Nephron (organoid): ENCODE measurements around the gene KIAA1671.

Experiments used
- H3K27ac Mint-ChIP-seq, 3 experiments: 2 replicates each; pipeline ENCODE4 v1.8.0; 2020; ENCODE audit warnings: mixed read lengths in 3 of 3, mild to moderate bottlenecking in 2 of 3, moderate library complexity in 1 of 3
- H3K27me3 Mint-ChIP-seq: 2 replicates; pipeline ENCODE4 v1.8.0; 2021; ENCODE audit warnings: low read depth, mild to moderate bottlenecking, moderate library complexity, mixed read lengths
- H3K36me3 Mint-ChIP-seq: 2 replicates; pipeline ENCODE4 v1.8.0; 2020; ENCODE audit warnings: low read depth, mixed read lengths
- H3K4me1 Mint-ChIP-seq: 2 replicates; pipeline ENCODE4 v1.8.0; 2020; ENCODE audit warnings: mixed read lengths
- H3K4me3 Mint-ChIP-seq, 3 experiments: 2 replicates each; pipeline ENCODE4 v1.8.0; 2020; ENCODE audit warnings: mild to moderate bottlenecking in 3 of 3, mixed read lengths in 3 of 3, moderate library complexity in 2 of 3
- H3K9me3 Mint-ChIP-seq: 2 replicates; pipeline ENCODE4 v1.8.0; 2020; ENCODE audit warnings: mixed read lengths
- CTCF ChIP-seq, 3 experiments: fragments of 200-600 bp; sonication (generic); IDR thresholded peaks; one replicate each; pipeline ENCODE4 v1.5.0; 2021; ENCODE audit warnings: antibody characterized with exemption in 3 of 3; ENCODE audit not compliant: unreplicated experiment in 3 of 3

Gene KIAA1671

GRCh38 chr22:24981066-24981465 lies 28.6 kb downstream of the KIAA1671 start:
- TF ChIP-seq CTCF (IDR thresholded peaks at IDR 0.05; ENCODE audit: unreplicated experiment in 3 of 3), result no peak
- Mint-ChIP-seq H3K27me3 (peaks cover 8% of the 10 kb centered on the region), H3K27ac (peak overlapping the region in 1 of 3 experiments; percentile 52), H3K4me3 (no peak overlapping the region), H3K9me3 (no peaks in the 10 kb centered on the region), H3K36me3 (peaks cover 6% of the 10 kb centered on the region), H3K4me1 (peaks cover 28% of the 10 kb centered on the region)

DNA sequence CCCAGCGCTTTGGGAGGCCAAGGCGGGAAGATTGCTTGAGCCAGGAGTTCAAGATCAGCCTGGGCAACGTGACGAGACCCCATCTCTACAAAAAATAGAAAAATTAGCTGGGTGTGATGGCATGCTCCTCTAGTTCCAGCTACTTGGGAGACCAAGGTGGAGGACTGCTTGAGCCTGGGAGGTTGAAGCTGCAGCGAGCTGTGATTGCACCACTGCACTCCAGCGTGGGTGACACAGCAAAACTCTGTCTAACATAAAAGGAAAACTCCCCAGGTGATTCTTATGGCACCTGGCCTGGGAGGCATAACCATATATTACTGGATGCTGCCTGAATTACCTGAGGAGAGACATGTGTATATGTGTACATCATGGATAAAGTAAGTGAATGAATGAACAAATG lies 29.1 kb downstream of the KIAA1671 start:
- Mint-ChIP-seq H3K27ac (no peak overlapping the region), H3K4me1 (peaks cover 24% of the 10 kb centered on the region), H3K9me3 (no peaks in the 10 kb centered on the region), H3K36me3 (peaks cover 6% of the 10 kb centered on the region), H3K27me3 (peaks cover 8% of the 10 kb centered on the region), H3K4me3 (no peak overlapping the region)
- TF ChIP-seq CTCF (IDR thresholded peaks at IDR 0.05; ENCODE audit: unreplicated experiment in 3 of 3), result no peak

GRCh38 chr22:24982301-24983056 lies 30.0 kb downstream of the KIAA1671 start:
- Mint-ChIP-seq H3K9me3 (no peaks in the 10 kb centered on the region), H3K4me3 (no peak overlapping the region), H3K27me3 (peaks cover 8% of the 10 kb centered on the region), H3K4me1 (peaks cover 16% of the 10 kb centered on the region), H3K27ac (peak overlapping the region in 1 of 3 experiments; percentile 32), H3K36me3 (peaks cover 6% of the 10 kb centered on the region)
- no peak for TF ChIP-seq CTCF (IDR thresholded peaks at IDR 0.05; ENCODE audit: unreplicated experiment in 3 of 3)

DNA sequence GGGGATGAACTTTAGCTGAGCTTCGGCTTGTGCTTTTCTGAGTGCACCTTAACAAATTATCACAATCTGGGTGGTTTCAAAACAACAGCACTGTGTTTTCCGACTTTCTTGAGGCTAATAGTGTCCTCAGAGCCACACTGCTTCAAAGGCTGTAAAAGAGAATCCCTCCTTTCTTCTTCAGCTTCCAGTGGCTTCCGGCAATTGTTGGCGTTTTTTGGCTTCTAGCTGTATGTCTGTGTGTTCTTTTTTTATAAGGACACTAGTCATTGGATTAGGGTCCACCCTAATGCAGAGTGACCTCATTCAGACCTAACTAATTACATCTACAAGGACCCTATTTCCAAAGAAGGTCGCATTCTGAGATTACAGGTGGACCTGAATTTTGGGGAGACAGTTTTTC lies 30.6 kb downstream of the KIAA1671 start:
- no peak for TF ChIP-seq CTCF (IDR thresholded peaks at IDR 0.05; ENCODE audit: unreplicated experiment in 3 of 3)
- Mint-ChIP-seq H3K4me1 (peaks cover 9% of the 10 kb centered on the region), H3K36me3 (peaks cover 6% of the 10 kb centered on the region), H3K27me3 (peaks cover 4% of the 10 kb centered on the region), H3K9me3 (no peaks in the 10 kb centered on the region), H3K27ac (peak overlapping the region in 1 of 3 experiments; percentile 32), H3K4me3 (no peak overlapping the region)

- Mint-ChIP-seq H3K27me3 (peaks cover 6% of the 10 kb centered on the region), H3K9me3 (no peaks in the 10 kb centered on the region), H3K27ac (no peak overlapping the region), H3K4me3 (no peak overlapping the region), H3K4me1 (peaks cover 7% of the 10 kb centered on the region), H3K36me3 (peaks cover 6% of the 10 kb centered on the region)
- no peak for TF ChIP-seq CTCF (IDR thresholded peaks at IDR 0.05; ENCODE audit: unreplicated experiment in 3 of 3)
Observed at GRCh38 chr22:24984122-24984521, 31.6 kb downstream of the KIAA1671 start.

DNA sequence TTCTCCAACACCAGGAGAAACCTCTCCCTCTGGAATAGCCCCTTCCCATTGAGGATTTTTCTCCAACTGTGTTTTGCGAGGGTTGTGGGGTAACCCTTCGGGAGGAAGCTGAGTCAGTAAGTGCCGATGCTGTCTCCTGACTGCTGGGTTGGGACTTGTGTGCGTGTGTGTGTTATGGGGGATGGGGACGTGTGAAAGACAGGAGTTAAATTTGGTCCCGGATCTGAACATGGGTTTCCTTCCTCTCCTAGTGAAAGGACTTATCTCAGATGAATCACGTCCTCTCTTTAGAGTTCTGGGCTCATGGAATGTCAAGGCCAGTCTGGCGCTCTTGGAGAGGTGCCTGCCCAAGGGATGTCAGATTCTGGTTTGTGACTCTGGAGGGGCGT lies 33.3 kb downstream of the KIAA1671 start:
- no peak for TF ChIP-seq CTCF (IDR thresholded peaks at IDR 0.05; ENCODE audit: unreplicated experiment in 3 of 3)
- H3K36me3 Mint-ChIP-seq, result peaks cover 6% of the 10 kb centered on the region
- H3K4me1 Mint-ChIP-seq, result peaks cover 9% of the 10 kb centered on the region
- H3K4me3 Mint-ChIP-seq, result no peak overlapping the region
- H3K27ac Mint-ChIP-seq, result peak overlapping the region; percentile 13 to 70 (median 35)
- H3K9me3 Mint-ChIP-seq, result no peaks in the 10 kb centered on the region
- peaks cover 6% of the 10 kb centered on the region for H3K27me3 Mint-ChIP-seq
